GM21515 (cell line): Measurements from ENCODE around the gene GUK1.

ENCODE experiments used
- ATAC-seq: cut with Tn5 transposase; IDR thresholded peaks from one replicate; pipeline ENCODE4 v1.9.1; 2021; ENCODE audit not compliant: unreplicated experiment

Gene GUK1

DNA sequence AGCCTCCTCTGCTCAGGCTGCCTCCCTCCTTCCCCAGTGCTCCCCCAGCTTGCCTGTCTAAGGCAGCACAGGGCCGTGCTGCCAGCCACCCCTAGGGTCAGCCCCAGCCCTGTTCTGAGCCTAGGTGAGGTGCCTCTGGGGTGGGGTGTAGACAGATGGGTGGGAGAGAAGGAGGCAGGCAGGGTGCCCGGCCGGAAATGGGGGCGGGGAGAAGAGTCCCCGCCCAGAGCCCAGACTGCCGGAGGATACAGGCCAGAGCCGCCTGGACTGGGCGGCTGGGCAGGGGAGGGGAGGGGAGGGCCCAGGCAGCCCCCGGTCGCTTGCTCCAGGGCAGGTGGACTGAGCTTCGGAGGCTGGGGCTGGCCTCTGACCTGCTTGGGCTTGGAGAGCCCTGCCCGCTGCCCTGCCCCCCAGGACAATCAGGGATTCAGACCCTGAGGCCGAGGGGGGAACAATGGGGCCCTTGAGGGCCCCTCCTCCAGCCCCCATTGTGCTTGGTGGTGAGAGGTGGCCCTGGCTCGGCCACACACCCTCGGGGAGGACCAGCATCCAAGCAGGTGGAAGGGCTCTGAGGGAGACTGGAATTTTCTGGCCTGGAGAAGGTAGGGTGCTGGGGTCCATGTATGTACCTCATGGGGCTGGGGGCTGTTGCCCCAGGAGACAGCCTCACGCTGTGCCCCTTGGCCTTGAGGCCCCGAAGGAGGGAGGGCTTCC lies 9.5 kb downstream of the GUK1 start, which contains the start of gene GJC2:
TSS of gene GJC2 (plus strand) at position 525 of the 714 bp plus-strand sequence. CDS start 7,829 bp downstream, outside the sequence.
- ATAC-seq: no peak

DNA sequence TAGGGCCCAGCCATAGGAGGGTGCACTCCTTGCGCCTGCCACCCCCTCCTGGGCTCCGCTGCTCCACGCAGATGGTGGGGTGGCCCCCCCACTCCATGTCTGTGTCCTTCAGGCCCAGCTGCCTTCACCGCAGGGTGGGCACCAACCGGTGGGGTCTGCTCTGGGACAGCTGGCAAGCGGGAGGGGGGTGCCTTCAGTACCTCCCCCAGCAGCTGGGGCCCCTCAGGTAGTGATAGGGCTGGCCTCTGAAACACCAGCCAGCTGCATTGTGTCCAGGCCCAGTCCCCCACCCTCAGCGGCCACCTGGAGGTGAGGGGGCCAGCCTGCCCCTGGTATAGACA lies 10.0 kb downstream of the GUK1 start:
- no peak for ATAC-seq

DNA sequence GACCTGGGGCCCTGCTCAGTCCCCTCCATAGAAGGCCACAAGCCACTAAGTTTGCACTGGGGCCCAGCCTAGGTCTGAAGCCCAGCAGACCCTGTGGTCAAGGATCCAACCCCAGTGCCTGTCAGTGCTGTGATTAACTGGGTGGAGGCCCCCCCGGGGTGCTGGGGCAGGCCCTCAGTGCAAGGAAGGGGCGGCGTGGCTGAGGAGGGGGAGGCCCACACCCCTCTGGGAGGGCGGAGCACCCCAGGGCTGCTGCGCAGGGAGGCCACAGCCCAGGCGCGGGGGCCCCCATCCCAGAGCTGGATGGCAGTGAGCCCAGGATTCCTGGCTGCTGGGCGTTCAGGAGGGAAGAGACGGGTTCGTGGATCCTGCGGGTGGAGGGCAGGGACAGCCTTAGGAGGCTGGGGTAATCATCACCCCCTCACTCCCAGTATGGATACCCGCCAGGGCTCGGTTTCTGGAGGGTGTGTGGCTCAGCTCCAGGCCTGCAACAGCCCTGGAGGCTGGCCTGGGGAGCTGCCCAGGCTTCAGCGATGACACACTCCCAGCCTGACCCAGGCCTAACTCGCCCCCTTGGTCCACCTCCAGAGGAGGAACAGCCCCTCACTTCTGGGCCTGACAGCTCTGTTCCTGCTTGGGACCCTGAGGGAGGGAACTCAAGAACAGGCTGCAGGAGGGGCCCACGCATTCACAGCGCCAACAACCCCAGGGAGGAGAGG lies 10.5 kb downstream of the GUK1 start:
- no peak for ATAC-seq

DNA sequence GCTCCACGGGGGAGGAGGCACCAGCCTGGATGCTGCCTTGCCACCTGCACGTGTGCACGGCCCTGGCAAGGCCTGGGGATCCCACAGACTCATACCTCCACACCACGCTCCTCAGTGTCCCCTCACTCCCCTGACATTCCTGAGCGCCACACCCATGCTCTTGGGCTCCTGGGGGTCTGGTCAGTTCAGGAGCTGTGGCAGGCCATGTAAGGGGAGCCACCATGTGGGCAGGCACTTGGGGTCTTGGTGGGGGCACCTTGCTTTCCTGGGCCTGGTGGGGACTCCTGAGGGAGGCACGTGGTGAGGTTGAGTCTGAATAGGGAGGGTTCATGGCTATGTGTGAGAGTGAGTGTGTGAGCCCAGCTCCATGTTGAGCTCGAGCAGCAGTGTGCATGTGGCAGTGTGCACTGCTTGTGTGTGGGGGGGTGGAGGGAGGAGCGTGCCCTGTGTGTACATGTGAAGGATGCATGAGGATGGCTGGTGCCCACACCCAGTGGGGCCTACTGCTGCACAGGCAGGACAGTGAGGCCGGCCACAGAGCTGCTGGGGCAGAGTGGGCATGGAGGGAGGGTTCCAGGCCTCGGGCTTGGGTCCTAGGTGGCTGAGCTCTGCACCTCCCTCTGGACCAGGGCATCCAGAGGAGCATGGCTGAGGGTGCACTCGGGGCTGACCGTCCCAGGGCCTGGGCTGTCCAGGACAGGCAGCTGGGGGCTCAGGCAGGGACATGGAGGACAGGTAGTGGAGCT lies 11.3 kb downstream of the GUK1 start:
- no peak for ATAC-seq

DNA sequence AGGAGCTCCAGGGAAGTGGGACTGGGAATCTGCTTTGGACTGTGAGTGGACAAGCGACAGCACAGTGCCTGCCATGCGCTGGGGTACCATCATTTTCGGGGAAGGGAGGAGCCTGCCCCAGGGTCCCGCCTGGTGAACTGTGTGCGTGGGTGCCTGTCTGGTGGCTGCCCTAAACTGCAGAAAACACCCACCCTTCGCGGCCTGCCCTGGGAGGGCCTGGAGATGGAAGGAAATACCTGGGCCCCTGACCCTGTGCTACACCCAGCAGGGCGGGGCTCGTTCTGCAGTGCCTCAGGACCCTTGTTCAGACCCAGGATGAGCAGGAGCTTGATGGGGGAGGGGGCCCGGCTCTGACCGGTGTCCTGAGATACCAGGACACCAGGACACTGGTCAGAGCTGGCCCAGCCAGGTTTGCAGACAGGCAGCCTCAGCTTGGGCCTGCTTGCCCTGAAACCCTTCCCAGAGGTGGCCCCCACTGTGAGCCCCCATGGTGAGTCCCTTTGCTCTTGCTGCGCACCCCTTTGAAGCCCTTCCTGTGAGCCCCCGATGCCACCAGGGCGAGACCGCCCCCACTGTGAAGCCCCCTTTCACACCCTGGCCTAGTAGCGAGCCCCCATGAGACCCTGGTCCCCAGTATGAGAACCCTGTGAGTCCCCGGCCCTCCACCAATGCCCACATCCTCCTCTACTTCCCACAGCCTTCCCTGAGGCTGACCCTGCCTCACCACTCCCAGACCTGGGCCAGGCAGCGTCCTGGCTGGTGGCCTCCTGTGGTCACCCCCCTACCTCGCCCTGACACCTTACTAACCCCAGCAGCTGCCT lies 12.2 kb downstream of the GUK1 start:
- no peak for ATAC-seq

DNA sequence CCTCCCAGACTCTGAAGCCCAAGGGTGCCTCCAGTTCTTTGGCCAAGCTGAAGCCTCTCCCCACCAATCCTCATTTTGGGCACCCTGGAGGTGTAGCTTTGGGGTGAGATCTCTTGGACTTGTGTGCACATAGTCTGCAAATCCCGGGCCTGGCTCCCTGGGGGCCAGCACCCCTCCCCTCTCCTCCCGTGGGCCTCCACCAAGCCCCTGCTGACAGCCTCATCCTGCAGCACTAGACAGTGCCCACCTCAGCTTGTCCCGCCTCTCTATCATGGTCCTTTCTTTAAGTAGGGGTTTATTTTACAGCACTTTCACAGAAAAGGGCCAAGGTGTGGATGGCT lies 12.8 kb downstream of the GUK1 start:
- no peak for ATAC-seq

DNA sequence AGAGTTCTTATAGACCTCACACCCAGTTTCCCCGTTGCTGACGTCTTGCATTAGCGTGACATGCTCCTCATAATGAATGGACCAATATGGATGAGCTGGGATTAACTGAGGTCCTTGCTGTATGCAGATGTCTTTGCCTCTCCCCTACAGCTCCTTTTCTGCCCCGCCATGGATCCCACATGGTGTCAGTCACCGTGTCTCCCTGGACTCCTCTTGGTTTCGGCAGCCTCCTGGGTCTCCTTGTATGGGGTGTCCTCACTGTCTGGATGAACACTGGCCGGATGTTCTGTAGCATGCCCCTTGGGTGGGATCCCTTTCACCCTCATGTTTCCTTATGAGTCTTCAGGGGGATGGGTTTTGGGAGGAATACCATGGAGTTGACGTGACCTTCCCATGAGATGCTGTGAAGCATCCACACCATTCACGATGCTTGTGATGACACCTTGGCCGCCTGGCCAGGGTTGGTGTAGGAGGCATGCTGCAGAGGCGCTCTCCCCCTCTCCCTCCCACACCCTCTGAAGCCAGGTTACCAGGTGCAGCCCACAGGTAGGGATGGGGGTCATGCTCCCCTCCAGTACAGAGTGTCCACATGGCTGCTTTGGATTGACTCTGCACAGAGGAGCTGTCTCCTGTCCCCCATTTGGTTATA lies 14.1 kb downstream of the GUK1 start:
- no peak for ATAC-seq

DNA sequence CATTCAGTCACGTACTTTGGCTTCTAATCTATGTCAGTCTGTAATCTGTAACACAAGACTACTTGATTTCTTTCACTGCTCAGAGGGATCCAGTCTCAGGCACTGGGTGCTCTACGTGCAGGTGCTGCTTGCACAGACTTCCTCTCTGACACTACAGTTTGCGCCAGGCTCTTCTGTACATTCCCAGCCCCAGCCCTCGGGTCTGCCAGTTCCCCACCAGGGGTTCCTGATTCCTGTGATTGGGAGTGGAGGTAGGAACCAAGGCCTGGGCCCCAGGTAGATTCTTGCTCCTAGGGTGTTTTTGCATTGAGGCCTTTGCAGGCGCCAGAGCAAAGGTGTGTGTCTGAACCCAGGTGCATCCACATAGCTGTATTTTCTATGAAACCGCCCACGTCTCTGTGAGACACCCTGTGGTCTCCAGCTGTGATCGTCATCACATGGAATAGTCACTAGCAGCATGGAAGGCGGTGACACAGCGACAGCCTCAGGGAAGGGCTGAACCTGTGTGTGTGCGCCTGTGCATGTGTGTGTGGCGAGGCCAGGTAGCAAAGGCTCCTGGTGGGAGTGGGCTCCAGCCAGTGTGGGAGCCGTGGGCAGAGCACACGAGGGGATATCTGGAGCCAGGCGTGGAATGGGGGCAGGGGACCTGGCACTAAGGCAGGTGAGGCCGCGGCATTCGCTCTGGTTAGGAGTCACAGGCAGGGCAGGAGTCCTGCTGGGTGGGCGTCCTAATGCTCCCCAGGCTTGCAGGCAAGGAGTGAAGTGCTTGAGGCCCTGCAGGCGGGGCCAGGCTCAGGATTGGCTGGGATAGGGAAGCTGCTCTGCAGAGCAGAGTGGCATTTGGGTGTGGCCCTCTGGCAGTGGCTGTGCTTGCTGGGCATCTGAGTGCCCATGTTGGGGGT lies 14.8 kb downstream of the GUK1 start:
- ATAC-seq: no peak

DNA sequence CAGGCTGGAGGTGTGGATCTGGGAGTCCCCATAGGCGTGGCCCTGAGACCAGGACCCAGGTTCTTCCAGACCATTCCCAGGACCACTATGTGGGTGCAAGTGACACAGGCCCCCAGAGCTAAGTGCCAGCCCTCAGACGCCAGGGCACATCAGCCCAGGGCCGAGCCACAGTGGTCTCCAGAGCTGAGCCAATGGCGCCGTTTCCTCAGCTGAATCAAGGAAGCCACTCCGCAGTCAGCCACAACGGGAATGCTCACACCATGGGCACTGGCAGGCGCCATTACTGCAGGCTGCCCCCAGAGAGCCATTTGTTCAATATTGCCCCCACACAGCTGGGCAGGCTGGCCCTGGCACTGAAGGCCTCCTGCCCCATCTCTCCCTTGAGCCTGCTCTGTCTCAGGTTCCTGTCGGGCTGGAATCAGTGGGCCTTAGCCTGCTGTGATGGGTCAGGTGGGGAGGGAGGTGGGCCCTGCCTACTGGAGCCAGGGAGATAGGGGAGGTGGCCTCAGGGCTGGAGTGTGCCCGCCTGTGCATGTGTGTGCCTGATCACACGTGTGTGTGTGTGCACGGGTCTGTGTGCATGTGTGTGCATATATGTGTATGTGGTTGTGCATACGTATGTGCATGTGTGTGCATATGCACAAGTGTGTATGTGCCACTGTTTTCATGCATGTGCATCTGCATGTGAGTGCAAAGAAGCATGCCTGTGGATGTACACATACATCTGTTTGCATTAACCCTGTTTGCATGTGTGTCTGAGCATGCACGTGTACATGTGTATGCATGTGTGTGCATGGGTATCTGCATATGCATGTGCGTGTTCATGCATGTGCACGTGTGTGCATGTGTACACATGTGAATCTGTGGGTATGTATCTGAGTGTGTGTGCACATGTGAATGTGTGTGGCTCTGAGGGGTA lies 15.8 kb downstream of the GUK1 start:
- ATAC-seq: no peak

DNA sequence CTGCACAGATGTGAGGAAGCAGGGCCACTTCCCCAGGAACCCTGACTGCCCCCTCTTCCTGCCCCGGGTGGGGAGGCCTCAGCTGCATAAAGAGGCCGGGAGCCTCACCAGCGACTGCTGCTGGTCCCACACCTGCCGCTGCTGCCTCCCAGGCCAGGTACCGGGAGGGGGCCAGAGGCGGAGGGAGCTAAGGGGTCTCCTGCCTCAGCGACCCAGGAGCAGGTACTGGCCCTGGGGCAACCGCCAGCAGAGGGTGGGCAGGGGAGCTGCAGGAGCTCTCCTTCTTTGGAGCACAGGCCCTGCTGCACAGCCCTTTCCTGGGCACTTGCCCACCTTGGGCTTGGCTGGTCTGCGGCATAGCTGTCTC lies 16.4 kb downstream of the GUK1 start:
- no peak for ATAC-seq

DNA sequence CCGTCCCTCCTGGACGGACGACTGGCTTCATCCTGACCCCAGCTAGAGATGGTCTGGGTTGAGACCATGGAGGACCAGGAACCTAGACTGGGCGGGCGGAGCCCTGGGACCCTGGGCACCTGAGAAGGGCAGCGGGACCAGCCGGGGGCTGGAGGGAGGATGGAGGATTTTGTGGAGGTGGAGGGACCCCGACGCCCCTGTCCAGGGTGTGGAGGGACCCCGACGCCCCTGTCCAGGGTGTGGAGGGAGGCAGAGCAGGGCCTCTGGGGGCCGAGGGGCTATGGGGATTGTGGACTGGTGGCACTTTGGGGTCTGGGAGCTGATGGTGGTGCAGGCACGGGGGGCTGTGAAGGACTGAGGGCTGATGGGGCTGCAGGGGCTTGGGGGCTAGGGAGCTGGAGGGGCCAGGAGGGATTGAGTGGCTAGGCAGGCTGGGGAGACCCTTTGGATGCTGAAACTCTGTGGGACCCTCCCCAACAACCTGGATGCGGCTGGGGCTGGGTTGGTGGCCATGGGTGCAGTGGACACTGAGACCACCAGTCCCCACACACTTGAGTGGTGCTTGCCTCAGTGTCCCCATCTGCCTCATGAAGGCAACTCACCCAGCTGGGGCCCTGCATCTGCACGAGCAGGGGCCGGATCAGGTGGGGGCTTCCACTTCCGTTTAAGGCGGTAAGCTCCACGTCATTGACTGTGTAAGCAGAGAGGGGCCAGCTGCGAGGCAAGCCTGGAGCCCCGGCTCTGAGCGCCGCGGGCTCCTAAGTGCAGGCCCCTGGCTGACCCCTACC lies 17.1 kb downstream of the GUK1 start:
- no peak for ATAC-seq

DNA sequence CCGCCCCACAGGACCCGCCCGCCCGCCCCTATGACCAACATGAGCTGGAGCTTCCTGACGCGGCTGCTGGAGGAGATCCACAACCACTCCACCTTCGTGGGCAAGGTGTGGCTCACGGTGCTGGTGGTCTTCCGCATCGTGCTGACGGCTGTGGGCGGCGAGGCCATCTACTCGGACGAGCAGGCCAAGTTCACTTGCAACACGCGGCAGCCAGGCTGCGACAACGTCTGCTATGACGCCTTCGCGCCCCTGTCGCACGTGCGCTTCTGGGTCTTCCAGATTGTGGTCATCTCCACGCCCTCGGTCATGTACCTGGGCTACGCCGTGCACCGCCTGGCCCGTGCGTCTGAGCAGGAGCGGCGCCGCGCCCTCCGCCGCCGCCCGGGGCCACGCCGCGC lies 17.6 kb downstream of the GUK1 start:
- no peak for ATAC-seq

DNA sequence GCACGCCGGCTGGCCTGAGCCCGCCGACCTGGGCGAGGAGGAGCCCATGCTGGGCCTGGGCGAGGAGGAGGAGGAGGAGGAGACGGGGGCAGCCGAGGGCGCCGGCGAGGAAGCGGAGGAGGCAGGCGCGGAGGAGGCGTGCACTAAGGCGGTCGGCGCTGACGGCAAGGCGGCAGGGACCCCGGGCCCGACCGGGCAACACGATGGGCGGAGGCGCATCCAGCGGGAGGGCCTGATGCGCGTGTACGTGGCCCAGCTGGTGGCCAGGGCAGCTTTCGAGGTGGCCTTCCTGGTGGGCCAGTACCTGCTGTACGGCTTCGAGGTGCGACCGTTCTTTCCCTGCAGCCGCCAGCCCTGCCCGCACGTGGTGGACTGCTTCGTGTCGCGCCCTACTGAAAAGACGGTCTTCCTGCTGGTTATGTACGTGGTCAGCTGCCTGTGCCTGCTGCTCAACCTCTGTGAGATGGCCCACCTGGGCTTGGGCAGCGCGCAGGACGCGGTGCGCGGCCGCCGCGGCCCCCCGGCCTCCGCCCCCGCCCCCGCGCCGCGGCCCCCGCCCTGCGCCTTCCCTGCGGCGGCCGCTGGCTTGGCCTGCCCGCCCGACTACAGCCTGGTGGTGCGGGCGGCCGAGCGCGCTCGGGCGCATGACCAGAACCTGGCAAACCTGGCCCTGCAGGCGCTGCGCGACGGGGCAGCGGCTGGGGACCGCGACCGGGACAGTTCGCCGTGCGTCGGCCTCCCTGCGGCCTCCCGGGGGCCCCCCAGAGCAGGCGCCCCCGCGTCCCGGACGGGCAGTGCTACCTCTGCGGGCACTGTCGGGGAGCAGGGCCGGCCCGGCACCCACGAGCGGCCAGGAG lies 18.3 kb downstream of the GUK1 start:
- no peak for ATAC-seq

DNA sequence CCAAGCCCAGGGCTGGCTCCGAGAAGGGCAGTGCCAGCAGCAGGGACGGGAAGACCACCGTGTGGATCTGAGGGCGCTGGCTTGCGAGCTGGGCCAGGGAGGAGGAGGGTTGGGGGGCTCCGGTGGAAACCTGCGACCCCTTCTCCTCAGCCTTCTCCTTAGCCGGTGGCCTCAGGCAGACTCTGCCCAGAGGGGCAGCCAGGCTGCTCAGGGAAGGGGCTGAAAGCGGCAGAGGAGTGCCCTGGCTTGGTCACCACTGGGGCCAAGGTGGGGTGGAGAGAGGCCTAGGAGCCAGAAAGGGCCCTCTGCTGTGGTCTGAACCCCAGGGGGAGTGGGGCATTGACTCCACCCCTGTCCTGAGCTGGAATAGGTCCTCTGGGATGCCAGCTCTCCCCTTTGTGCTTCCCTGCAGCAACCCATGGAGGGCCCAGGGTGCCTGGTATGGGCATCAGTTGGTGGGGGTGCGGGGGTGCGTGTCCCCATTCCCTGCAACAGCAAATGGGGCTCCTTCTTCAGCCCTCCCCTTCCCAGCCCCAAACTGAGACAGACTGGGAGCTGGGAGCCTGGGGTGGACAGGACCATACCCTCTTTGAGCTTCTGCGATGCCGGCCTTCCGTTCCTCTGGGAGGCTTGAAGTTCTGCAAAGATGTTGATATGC lies 19.1 kb downstream of the GUK1 start:
- ATAC-seq: no peak

DNA sequence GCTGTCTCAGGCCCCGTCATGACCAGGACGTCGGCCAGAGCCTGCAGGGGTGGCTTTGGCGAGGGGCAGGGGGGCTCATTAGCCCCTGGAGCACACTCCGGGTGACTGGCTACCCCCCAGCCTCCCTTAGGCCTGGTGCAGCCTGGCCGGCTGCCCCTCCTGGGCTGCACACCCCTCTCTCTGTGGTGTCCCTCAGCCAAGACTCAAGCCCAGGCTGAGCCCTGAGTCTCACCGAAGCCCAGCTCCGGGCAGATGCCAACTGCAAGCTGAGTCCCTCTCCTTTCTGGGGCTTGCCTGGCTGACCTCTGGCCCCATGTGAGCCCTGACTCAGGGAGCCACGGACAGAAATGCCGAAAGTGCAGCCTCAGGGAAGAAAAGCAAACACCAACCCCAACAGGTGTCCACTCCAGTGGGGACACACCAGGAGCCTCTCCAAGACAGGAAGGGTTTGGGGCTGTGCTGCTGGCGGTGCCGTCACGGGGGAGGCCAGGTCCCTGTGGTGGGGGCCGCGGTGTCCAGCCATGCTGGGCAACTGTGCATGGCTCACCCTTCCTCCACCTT lies 20.2 kb downstream of the GUK1 start:
- no peak for ATAC-seq

DNA sequence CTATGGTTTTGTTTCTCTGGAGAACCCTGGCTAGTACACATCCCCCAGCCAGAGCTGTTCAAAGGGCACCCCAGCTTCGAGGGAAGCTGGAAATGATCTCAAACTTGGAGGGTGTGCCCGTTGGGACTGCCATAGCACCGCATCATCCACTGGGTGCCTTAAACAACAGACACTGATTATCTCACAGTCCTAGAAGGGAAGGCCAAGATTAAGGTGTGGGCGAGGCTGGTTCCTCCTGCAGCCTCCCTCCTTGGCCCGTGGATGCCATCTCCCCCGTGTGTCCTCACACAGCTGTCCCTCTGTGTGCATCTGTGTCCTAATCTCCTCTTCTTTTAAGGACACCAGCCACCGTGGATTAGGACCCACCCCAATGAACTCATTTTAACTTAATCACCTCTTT lies 21.3 kb downstream of the GUK1 start:
- no peak for ATAC-seq
